ENCODE data around the gene MEGF10. TPM values are rescaled to one million over a fixed set of nuclear protein-coding genes. Genes with fewer than 3 reads are reported as not detected.

MEGF10 gene
- total RNA-seq, 1 donor from 2014 or later: not detected

DNA sequence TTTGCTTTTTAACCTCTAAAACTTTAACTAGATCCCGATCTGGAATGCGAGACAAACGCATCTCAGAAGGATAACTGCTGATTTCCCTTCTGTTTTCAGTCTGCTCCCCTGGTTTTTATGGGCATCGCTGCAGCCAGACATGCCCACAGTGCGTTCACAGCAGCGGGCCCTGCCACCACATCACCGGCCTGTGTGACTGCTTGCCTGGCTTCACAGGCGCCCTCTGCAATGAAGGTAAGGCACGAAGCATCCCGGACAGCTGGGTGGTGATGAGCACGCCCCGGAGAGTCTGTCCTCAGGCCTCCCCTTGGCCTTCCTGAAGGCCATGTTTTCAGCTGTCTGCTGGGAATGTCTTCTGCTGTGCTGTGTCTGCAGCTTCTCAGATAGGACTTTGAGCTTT is 144.0 kb downstream of the MEGF10 start:
- intact Hi-C loops (cut with micrococcal nuclease): no loop called here

DNA sequence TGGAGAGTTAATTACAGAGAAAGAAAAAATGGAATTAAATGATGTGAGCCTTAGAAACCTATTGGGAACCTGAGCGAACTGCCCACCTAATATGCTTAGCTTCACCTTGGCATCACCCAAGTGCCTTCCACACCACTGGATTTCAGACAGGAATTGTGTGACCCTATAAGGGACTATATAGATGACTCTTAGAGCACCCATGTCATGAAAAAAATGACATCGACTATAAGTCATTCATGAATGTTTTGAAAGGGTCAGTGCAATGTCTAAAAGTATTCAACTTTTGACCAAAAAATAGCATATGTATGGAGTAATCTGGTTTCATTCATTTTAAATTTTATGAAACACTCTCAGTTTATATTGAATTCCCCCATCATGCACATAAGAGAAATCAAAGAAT is 145.2 kb downstream of the MEGF10 start:
- intact Hi-C loops (cut with micrococcal nuclease): no loop called here

DNA sequence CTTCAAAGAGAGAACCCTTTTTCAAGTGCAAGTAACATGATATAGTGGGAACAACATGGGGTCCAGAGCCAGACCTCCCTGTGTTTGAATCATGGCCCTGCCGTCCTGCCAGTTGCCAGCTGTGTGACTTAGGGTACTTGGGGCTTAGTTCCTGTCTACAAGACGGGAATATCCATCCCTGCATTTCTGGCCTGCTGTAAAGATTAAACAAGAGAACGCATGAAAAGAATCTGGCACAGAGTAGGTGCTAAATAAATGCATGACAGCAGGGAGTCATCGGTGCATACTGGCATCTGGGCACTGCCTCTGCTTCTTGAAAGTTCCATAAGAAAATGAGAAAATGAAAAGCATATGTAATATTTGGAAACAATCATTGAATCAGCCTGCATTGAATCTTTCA is 149.0 kb downstream of the MEGF10 start:
- intact Hi-C loops (cut with micrococcal nuclease): loop anchor here (5.0 kb wide), 1 partner anchor 152 kb away; no protein-coding TSS in a partner anchor

DNA sequence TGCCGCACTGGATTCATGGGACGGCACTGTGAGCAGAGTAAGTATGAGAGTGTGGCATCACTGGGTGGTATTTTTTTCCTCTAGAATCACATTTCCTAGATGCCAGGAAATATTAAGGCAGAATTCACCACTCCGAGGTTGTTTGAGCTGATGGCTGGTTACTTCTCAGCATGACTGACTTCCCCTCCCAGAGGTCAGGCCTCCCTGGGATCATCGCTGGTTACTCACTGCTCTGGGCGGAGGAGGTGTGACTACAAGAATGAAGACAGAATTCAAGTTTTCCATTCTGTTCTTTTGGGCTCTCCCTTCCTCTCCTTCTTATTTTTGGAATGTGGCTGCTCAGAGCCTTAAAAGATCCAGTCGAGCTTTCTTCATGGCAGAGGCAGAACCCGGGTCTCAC is 150.2 kb downstream of the MEGF10 start:
- intact Hi-C loops (cut with micrococcal nuclease): loop anchor here (5.0 kb wide), 1 partner anchor 154 kb away; no protein-coding TSS in a partner anchor

DNA sequence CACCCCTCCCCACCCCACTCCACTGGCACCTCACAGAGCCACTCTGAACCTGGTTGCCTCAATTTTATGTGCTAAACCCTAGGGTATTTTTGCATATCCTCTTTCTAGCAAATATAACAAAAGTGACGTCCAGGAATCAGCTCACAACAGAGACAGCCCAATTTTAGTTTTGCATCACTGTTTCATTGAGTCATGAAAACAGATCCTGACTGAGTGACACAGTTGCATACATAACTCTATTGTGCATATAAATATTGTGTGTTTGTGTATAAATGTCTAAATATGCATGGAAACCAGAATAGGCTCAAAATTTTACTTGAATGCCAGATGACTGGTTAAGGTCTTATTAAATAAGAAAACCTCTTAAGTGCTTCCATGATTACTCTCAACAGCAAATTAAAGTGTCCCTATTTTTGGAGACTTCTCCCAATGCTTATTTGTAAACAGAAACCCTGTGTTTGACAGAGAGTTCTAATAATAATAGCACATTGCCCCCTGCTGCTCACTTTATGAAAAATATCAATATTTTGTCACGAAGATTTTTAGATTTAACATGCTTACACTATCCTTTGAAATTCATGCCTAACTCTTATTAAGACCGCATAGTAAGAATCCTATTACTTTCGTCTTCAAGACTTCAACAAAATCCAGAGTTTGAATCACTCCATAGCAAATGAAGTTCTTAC is 151.3 kb downstream of the MEGF10 start:
- intact Hi-C loops (cut with micrococcal nuclease): loop anchor here (1.0 to 5.0 kb wide), 2 partner anchors 155 to 786 kb away; no protein-coding TSS in a partner anchor

GRCh38 chr5:127444171-127444570 is 153.6 kb downstream of the MEGF10 start:
- intact Hi-C loops (cut with micrococcal nuclease): loop anchor here (5.0 kb wide), 1 partner anchor 157 kb away; no protein-coding TSS in a partner anchor

GRCh38 chr5:127445328-127445727 is 154.7 kb downstream of the MEGF10 start:
- intact Hi-C loops (cut with micrococcal nuclease): no loop called here

DNA sequence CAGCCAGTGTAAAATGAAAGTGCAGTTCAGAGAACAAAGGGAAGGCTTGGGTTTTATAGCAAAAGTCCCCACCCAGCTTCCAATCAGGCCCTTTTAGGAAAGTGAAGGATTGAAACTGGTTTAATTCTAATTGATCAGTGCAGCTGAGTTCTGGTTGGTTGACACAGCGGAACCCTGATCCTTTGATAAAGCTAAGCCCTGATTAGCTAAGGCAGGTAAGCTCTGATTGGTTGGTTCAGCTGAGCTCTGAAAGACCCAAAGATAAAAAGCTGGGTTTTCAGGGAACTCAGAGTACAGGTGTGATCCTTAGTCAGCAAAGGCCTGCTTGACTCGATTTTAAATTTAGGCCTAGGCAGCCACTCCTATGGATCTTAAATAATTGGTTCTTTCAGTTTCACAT is 156.0 kb downstream of the MEGF10 start:
- intact Hi-C loops (cut with micrococcal nuclease): no loop called here

DNA sequence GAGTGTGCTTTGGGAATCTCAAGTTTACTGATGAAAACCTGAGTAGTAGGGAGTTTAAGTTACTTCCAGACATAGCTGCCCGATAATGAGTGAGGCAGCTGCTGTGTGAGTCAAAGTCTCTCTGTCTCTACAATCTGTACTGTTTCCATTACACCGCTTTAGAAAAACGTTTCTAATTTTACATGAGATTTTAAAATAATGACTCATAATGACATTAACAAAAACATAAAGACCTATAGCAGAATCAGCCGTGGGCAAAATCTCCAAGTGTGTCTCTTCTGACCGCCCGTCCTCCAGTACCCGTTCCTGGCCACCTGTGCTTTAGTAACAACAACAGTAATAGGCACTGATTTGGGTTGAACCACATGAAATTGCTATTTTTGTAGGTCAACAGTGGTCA is 157.2 kb downstream of the MEGF10 start:
- intact Hi-C loops (cut with micrococcal nuclease): no loop called here

GRCh38 chr5:127450046-127450445 is 159.4 kb downstream of the MEGF10 start:
- intact Hi-C loops (cut with micrococcal nuclease): no loop called here

DNA sequence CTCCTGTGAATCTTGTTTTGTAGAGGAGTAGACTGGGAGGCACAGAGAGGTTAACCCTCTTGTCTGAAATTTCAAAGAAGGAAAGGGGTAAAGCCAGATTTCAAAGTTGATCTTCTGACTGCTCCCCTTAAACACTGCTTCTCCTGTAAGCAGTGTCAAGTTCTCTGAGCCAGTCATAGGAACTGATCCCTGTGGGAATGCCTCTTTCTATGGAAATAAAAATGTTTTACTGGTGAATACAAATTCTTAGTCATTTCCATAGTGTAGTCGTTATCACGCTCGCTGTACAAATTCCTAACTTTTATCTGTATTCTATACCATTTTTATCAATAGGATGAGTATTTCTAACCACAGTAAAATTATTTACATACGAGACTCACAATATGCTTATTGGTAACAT is 160.5 kb downstream of the MEGF10 start:
- intact Hi-C loops (cut with micrococcal nuclease): no loop called here

- intact Hi-C loops (cut with micrococcal nuclease): no loop called here
Observed at GRCh38 chr5:127452626-127453025, 162.0 kb downstream of the MEGF10 start.

- intact Hi-C loops (cut with micrococcal nuclease): no loop called here
Observed at GRCh38 chr5:127471211-127471610, 180.6 kb downstream of the MEGF10 start.

- intact Hi-C loops (cut with micrococcal nuclease): no loop called here
Observed at GRCh38 chr5:127472700-127473099, 182.1 kb downstream of the MEGF10 start.

DNA sequence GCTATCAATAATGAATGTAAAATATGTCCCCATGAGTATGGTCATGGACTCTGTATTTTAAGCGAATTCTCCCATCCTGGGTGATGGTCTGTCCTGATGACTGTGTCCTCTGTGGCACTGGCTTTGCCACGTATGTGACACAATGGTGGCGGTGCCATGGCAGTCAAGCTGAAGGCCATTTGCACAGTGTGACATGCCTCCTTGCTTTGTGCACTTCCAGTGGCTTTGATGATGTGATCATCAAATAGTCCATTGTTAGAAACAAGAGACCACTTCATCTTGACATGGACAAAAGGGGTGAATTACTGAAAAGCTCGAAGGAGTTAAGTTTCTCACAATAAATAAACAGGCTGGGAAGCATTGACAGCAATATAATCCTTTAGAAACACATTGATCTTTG is 195.9 kb downstream of the MEGF10 start:
- intact Hi-C loops (cut with micrococcal nuclease): no loop called here

- intact Hi-C loops (cut with micrococcal nuclease): loop anchor here (1.0 to 10.0 kb wide), 12 partner anchors 24 to 1154 kb away; partner anchors contain the start of genes MARCHF3, MEGF10, PHAX and PRRC1
Observed at GRCh38 chr5:127492854-127493738, 202.5 kb downstream of the MEGF10 start.

DNA sequence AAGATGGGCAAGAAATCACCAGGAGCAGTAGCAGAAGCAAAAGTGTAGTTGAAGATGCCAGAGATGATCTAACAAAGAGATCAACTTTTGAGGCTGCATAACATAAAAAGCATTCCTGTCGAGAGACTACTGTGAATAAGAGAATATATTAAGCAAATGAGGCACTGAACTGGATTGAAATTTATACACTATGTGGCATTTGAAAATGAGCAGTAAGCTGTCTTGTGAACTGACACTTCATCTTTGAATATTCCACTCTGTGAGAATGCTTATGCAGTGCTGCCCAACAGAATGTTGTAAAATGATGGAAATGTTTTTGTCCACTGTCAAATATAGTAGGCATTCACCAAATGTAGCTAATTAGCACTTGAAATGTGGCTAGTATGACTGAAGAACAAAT is 208.0 kb downstream of the MEGF10 start:
- intact Hi-C loops (cut with micrococcal nuclease): loop anchor here (10.0 kb wide), 1 partner anchor 644 kb away; no protein-coding TSS in a partner anchor

- intact Hi-C loops (cut with micrococcal nuclease): no loop called here
Observed at GRCh38 chr5:127505905-127506304, 215.3 kb downstream of the MEGF10 start.

DNA sequence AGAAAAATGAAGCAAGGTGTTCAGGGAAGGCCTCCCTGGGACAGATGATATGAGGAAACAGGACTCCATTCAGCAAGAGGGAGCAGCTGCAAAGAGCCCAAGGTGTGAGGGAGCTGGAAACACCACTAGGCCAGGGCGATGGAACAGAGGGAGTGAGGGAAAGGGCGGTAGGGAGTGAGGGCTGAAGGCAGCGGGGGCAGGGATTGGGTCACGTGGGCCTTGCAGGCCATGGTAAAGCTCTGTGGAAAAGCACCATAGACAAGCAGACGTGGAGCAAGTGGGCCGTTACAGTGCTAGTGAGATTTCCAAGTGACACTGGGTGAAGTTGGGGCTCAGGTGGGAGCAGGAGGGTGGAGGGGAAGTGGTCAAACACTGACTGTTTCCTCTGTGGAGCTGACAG is 216.0 kb downstream of the MEGF10 start:
- intact Hi-C loops (cut with micrococcal nuclease): no loop called here

DNA sequence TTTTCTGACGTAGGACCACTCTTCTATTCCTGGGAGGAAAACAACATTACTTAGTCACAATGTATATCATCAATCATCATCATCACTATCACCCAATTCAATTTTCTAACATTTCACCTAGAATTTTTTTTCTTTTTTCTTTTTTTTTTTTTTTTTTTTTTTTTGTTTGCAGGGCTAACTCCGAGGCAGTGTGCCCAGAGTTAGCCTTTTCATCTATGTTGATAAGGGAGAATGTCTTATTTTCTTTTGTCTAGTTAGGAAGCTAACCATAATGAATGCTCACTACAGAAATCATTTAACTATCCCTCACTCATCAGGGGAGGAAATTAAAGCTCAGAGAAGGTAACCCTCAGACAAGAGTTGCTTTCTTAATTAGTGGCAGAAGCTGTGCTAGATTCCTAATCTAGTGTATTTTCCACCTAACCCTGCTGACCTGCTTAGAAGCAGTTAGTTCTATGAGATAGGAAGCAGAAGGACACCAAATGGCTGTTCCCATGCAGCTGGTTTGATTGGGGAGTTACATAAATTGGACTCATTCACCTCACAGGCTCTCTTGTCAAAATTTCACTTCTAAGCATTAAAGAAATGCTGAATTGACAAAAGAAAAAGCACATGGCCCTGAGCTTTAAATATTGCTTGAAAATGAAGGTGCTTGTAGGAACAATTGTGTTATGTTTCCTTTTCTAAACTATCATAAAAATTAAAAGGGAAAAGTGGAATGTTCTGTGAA is 218.2 kb downstream of the MEGF10 start:
- intact Hi-C loops (cut with micrococcal nuclease): no loop called here

All from T-helper 1 cell treated with Interleukin-12 subunit alpha and Interleukin-12 subunit beta and Interleukin-4 antibody, amounts not matched to agents 30 ng/mL and 1 ng/mL, for 36 hours (primary cell).